Uterus (tissue), 4 donors: ENCODE results near the gene CELSR1. TPM values are rescaled to one million over a fixed set of nuclear protein-coding genes. Genes with fewer than 3 reads are reported as not detected.
A peak's percentile ranks its signal among the peaks of the same experiment; 100 is the strongest.

Source experiments
- DNase-seq, 2 donors: peaks; one replicate each; pipeline ENCODE4 v3.0.0-alpha.2; 2019 to 2020
- H3K27ac ChIP-seq, 2 donors: fragments of 200-600 bp; sonication (generic); 1 replicate in 1 of 2; 2 replicates in 1 of 2; pipeline ENCODE4 v1.5.1; 2016 to 2018
- H3K27me3 ChIP-seq, 2 donors: fragments of 200-600 bp; sonication (generic); one replicate each; pipeline ENCODE4 v1.5.1; 2018 to 2019; ENCODE audit warnings: control low read depth in 1 of 2
- H3K36me3 ChIP-seq, 2 donors: fragments of 200-600 bp; sonication (generic); one replicate each; pipeline ENCODE4 v1.5.1; 2019; ENCODE audit warnings: control low read depth in 1 of 2
- H3K4me1 ChIP-seq, 2 donors: fragments of 200-600 bp; sonication (generic); one replicate each; pipeline ENCODE4 v1.5.1; 2018 to 2019; ENCODE audit warnings: control low read depth in 1 of 2
- H3K4me3 ChIP-seq, 2 donors: fragments of 200-600 bp; sonication (generic); 1 replicate in 1 of 2; 2 replicates in 1 of 2; pipeline ENCODE4 v1.5.1; 2018 to 2019; ENCODE audit warnings: mild to moderate bottlenecking in 1 of 2
- H3K9me3 ChIP-seq, 2 donors: fragments of 200-600 bp; sonication (generic); one replicate each; pipeline ENCODE4 v1.5.1; 2019; ENCODE audit warnings: control low read depth in 1 of 2
- CTCF ChIP-seq, 4 experiments: fragments of 200-600 bp in 2 of 4; fragments of 450-650 bp in 2 of 4; sonication (generic) in 2 of 4; IDR thresholded peaks; one replicate each; pipeline ENCODE4 v1.5.1; 2016 to 2019; ENCODE audit warnings: antibody characterized with exemption in 4 of 4, mild to moderate bottlenecking in 2 of 4, moderate library complexity in 1 of 4
- POLR2A ChIP-seq, 2 donors: fragments of 450-650 bp; IDR thresholded peaks; one replicate each; pipeline ENCODE4 v1.6.1; 2016; ENCODE audit warnings: antibody characterized with exemption in 2 of 2, mild to moderate bottlenecking in 1 of 2, moderate library complexity in 1 of 2
- intact Hi-C: fragments of 100-400 bp; cut with DNase I; formaldehyde crosslinking; loops from one replicate; pipeline ENCODE4 v1.15.1; 2023; ENCODE audit warnings: low total_unique reads
- total RNA-seq, 4 donors: library from RNA; depleted of rRNA in 3 of 4; stranded (reverse); fragments of >200 nt in 3 of 4; gene quantifications; one replicate each; pipeline versions ENCODE4 v1.1.0 to v1.2.4, GENCODE V29; 2014 to 2023
- donor health status: DM: yes; HTN: yes; CAD: no.

CELSR1 gene
- total RNA-seq, 4 donors from 2014 or later: 1.5 to 15.8 (median 8.4) TPM

DNA sequence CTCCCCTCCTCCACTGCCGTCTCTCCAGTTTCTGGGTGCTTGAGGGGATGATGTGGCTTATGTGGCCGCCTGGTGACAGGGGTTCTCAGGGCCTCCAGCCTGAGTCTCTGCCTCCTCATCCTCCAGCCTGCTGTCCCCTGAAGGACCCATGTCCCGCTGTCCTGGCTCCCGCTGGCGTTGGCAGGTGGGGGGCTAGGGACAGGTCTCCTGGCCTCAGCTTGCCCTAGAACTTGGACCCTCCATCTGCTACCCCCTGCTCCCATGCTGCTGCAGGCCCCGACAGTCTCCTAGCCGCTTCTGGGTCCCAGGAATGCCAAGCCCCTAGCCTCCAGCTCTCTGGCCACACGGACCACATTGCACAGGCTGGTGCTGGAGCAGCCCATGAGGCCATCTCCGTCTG is 13.9 kb upstream of the CELSR1 start:
- no peak for DNase-seq

GRCh38 chr22:46549971-46550641 is 12.7 kb upstream of the CELSR1 start:
- Histone ChIP-seq H3K27ac (no peak overlapping the region), H3K4me3 (no peak overlapping the region), H3K4me1 (no peaks in the 10 kb centered on the region), H3K9me3 (no peaks in the 10 kb centered on the region), H3K27me3 (no peaks in the 10 kb centered on the region), H3K36me3 (no peaks in the 10 kb centered on the region)
- intact Hi-C loops: loop anchor here (10.0 kb wide), 1 partner anchor 185 kb away; no protein-coding TSS in a partner anchor
- DNase-seq: no peak
- TF ChIP-seq CTCF (IDR thresholded peaks at IDR 0.05): no peak
- TF ChIP-seq POLR2A (IDR thresholded peaks at IDR 0.05): no peak

More for the DNA sequence above, 13.9 kb upstream of the CELSR1 start:
- no peaks in the 10 kb centered on the region for H3K36me3 ChIP-seq
- H3K27me3 ChIP-seq: no peaks in the 10 kb centered on the region
- no peaks in the 10 kb centered on the region for H3K9me3 ChIP-seq
- no peak overlapping the region for H3K27ac ChIP-seq
- TF ChIP-seq CTCF (IDR thresholded peaks at IDR 0.05) (no peak), POLR2A (IDR thresholded peaks at IDR 0.05) (no peak)
- no peaks in the 10 kb centered on the region for H3K4me1 ChIP-seq
- intact Hi-C loops: no loop called here
- H3K4me3 ChIP-seq: no peak overlapping the region

DNA sequence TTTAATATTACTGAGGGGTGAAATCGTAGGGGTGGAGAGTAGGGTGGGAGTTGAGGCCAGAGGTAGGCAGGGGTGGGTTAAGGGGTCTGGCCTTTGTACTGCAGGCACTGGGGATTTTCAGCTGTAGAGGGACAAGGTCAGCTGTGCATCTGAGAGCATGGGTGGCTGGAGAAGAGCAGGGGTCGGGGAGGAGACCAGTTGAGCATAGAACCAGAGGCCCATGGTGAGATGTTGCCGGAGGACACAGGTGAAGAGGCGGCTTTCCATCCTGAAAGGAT is 12.1 kb upstream of the CELSR1 start:
- H3K27ac ChIP-seq: no peak overlapping the region
- intact Hi-C loops: loop anchor here (10.0 kb wide), 1 partner anchor 185 kb away; no protein-coding TSS in a partner anchor

GRCh38 chr22:46547883-46548244 is 10.4 kb upstream of the CELSR1 start:
- H3K27ac ChIP-seq: peak overlapping the region; percentile 24 to 38
- intact Hi-C loops: loop anchor here (10.0 kb wide), 1 partner anchor 183 kb away; no protein-coding TSS in a partner anchor
- TF ChIP-seq POLR2A (IDR thresholded peaks at IDR 0.05): no peak
- no peak for TF ChIP-seq CTCF (IDR thresholded peaks at IDR 0.05)
- H3K4me3 ChIP-seq: no peak overlapping the region
- no peaks in the 10 kb centered on the region for H3K36me3 ChIP-seq
- DNase-seq: peak; percentile 51 to 56
- H3K4me1 ChIP-seq: no peaks in the 10 kb centered on the region
- no peaks in the 10 kb centered on the region for H3K27me3 ChIP-seq
- no peaks in the 10 kb centered on the region for H3K9me3 ChIP-seq

More for the DNA sequence above, 12.1 kb upstream of the CELSR1 start:
- Histone ChIP-seq H3K36me3 (no peaks in the 10 kb centered on the region), H3K4me1 (no peaks in the 10 kb centered on the region), H3K9me3 (no peaks in the 10 kb centered on the region), H3K4me3 (no peak overlapping the region), H3K27me3 (no peaks in the 10 kb centered on the region)
- DNase-seq: no peak
- no peak for TF ChIP-seq CTCF (IDR thresholded peaks at IDR 0.05)
- no peak for TF ChIP-seq POLR2A (IDR thresholded peaks at IDR 0.05)

DNA sequence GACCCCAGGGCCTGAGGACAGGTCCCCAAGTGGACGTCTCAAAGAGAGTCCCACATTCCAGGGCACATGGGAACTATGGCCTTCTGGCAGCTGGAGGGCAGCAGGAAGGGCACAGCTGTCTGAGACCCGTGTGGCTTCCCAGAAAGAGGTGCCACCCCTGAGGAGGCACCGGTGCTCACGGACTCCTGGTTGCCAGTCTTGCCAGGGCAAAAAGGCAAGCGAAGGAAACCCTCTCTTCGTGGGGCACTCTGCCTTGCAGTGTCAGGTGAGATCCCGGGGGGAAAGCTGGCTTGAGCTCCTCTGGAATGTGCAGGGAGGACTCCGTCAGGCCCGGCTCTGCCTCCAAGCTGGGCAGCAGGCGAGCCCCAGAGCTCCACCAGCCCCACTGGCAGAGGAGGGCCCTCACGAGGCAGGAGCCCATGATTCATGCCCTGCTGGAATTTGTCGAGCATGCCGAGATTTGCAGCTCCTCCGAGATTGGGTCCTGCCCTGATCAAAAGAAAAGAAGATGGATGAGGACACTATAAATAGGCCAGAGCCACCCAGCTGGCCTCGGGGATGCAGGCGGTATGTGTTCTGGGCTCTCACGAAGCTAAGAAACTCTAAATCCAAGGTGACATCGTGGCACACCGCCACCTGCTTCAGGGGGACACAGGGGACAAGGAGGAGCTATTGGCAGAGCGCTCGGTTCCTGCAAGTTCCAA is 9.9 kb upstream of the CELSR1 start:
- TF ChIP-seq POLR2A (IDR thresholded peaks at IDR 0.05) (no peak), CTCF (IDR thresholded peaks at IDR 0.05) (no peak)
- H3K27ac ChIP-seq: peak overlapping the region; percentile 24 to 38
- no peaks in the 10 kb centered on the region for H3K4me1 ChIP-seq
- no peaks in the 10 kb centered on the region for H3K36me3 ChIP-seq
- no peak overlapping the region for H3K4me3 ChIP-seq
- H3K9me3 ChIP-seq: no peaks in the 10 kb centered on the region
- no peaks in the 10 kb centered on the region for H3K27me3 ChIP-seq
- intact Hi-C loops: loop anchor here (10.0 kb wide), 1 partner anchor 183 kb away; no protein-coding TSS in a partner anchor
- peak in 1 of 2 donors; percentile 46 for DNase-seq
